Mesothelial cell of epicardium (in vitro differentiated cells): ENCODE data around the gene CHD2. TPM values are rescaled to one million over a fixed set of nuclear protein-coding genes. Genes with fewer than 3 reads are reported as not detected.
A peak's percentile ranks its signal among the peaks of the same experiment; 100 is the strongest.

Source experiments
- DNase-seq, 2 experiments: peaks; one replicate each; pipeline ENCODE4 v3.0.0; 2021; ENCODE audit warnings: low spot score in 2 of 2; ENCODE audit not compliant: unreplicated experiment in 2 of 2
- H3K27ac Mint-ChIP-seq: 2 replicates; pipeline ENCODE4 v1.8.0; 2021; ENCODE audit warnings: mixed read lengths
- H3K27me3 Mint-ChIP-seq: 2 replicates; pipeline ENCODE4 v1.8.0; 2021; ENCODE audit warnings: low read depth, mixed read lengths
- H3K36me3 Mint-ChIP-seq: 2 replicates; pipeline ENCODE4 v1.8.0; 2021; ENCODE audit warnings: mixed read lengths
- H3K4me1 Mint-ChIP-seq: 2 replicates; pipeline ENCODE4 v1.8.0; 2021; ENCODE audit warnings: mixed read lengths
- H3K4me3 Mint-ChIP-seq: 2 replicates; pipeline ENCODE4 v1.8.0; 2021; ENCODE audit warnings: mild to moderate bottlenecking, moderate library complexity, mixed read lengths
- H3K9me3 Mint-ChIP-seq: 2 replicates; pipeline ENCODE4 v1.8.0; 2021; ENCODE audit warnings: mixed read lengths
- total RNA-seq: library from RNA; stranded (reverse); gene quantifications from 3 replicates; pipeline ENCODE4 v1.2.1, GENCODE V29; 2021
- TF ChIP-seq, protein P1 (sequence below): fragments of 200-600 bp; sonication (generic); IDR thresholded peaks from one replicate; pipeline ENCODE4 v1.5.0; 2021; ENCODE audit warnings: antibody characterized with exemption; ENCODE audit not compliant: unreplicated experiment

The CHD2 gene
- 178 to 183 TPM (median 180 TPM) in 3 replicates for total RNA-seq

DNA sequence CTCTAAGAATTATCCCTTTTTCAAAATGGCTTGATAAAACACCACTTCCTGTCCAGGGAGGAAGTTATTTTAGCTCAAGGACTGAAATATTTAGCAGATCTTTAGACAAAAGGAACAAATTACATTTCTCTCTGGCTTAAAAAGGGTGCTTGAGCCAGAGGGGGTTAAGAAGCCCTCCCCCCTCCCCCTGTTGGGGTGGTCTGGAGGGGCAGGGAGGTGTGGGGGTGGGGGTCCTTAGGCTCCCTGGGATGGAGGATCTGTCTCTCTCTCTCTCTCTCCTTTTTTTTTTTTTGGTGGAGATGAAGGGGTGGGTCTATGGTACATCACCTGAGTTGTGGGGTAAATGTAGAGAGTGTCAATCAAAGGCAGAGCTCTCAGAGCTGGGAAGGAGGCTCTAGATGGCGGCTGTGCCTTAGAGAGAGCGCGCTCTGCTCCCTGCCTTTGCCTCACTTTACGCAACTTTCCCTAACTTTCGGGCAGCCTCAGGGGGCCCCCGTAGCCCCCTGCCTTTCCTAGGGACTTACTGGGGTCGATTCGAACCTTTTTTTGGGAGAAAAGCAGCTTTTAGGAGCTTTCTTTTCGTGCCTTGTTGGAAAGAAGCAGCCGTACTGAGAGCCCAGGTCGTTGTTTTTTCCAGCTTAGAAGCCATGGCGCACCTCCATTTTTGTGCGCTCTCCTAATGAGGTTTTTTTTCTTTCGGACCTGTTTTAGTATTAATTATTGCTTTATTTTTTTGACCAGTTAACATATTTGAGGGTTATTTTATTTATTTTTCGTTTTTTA lies at the start of gene CHD2:
CHD2 (plus strand) TSS at position 377 of the 783 bp plus-strand sequence. CDS start 914 bp downstream, outside the sequence.
- H3K36me3 Mint-ChIP-seq, result peaks cover 25% of the 10 kb centered on the region
- peak in 1 of 2 experiments; percentile 60 for DNase-seq
- TF ChIP-seq, protein P1, sequence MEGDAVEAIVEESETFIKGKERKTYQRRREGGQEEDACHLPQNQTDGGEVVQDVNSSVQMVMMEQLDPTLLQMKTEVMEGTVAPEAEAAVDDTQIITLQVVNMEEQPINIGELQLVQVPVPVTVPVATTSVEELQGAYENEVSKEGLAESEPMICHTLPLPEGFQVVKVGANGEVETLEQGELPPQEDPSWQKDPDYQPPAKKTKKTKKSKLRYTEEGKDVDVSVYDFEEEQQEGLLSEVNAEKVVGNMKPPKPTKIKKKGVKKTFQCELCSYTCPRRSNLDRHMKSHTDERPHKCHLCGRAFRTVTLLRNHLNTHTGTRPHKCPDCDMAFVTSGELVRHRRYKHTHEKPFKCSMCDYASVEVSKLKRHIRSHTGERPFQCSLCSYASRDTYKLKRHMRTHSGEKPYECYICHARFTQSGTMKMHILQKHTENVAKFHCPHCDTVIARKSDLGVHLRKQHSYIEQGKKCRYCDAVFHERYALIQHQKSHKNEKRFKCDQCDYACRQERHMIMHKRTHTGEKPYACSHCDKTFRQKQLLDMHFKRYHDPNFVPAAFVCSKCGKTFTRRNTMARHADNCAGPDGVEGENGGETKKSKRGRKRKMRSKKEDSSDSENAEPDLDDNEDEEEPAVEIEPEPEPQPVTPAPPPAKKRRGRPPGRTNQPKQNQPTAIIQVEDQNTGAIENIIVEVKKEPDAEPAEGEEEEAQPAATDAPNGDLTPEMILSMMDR, result no peak
- H3K4me3 Mint-ChIP-seq, result peak within 1 kb of the TSS; percentile 90
- peaks cover 8% of the 10 kb centered on the region for H3K9me3 Mint-ChIP-seq
- peaks cover 38% of the 10 kb centered on the region for H3K4me1 Mint-ChIP-seq
- H3K27me3 Mint-ChIP-seq, result no peaks in the 10 kb centered on the region
- peak within 1 kb of the TSS; percentile 100 for H3K27ac Mint-ChIP-seq

DNA sequence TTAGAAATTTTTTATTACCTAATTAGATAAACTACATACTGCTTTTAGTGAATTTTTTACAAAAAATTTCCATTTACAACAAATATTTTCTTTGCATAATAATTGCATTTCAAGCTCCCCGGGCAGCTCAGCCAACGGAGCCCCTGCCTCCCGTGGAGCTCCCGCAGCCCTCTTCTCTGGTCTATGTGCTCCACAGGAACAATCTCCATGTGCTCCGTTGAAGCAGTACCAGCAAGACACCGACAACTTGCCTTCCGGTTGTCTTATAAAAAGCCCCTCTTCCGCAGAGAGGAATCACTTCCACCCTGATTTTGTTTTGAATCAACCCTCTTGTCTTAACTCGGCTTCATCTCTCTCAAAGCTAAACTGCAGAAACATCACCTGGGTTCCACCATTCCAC lies 46.9 kb upstream of the CHD2 start:
- no peak for DNase-seq
- Mint-ChIP-seq H3K36me3 (no peaks in the 10 kb centered on the region), H3K27me3 (no peaks in the 10 kb centered on the region), H3K4me3 (no peak overlapping the region), H3K4me1 (peaks cover 13% of the 10 kb centered on the region), H3K9me3 (no peaks in the 10 kb centered on the region), H3K27ac (no peak overlapping the region)
- TF ChIP-seq, protein P1, result no peak

DNA sequence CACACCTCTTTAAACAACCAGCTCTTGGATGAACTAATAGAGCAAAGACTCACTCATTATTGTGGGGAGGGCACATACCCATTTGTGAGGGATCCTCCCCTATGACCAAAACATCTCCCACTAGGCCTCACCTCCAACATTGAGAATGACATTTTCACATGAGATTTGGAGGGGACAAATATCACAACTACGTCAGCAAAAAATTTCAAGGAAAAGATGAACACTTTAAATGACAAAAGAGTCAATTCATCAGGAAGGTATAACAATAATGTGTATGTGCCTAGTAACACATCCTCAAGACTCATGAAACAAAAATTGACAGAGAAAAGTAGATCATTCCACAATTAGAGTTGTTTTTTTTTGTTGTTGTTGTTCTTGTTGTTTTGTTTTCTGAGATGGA lies 38.4 kb upstream of the CHD2 start:
- Mint-ChIP-seq H3K27me3 (no peaks in the 10 kb centered on the region), H3K9me3 (peaks cover 22% of the 10 kb centered on the region), H3K4me3 (no peak overlapping the region), H3K27ac (no peak overlapping the region), H3K36me3 (peaks cover 10% of the 10 kb centered on the region), H3K4me1 (no peaks in the 10 kb centered on the region)
- DNase-seq, result no peak
- TF ChIP-seq, protein P1, result no peak

DNA sequence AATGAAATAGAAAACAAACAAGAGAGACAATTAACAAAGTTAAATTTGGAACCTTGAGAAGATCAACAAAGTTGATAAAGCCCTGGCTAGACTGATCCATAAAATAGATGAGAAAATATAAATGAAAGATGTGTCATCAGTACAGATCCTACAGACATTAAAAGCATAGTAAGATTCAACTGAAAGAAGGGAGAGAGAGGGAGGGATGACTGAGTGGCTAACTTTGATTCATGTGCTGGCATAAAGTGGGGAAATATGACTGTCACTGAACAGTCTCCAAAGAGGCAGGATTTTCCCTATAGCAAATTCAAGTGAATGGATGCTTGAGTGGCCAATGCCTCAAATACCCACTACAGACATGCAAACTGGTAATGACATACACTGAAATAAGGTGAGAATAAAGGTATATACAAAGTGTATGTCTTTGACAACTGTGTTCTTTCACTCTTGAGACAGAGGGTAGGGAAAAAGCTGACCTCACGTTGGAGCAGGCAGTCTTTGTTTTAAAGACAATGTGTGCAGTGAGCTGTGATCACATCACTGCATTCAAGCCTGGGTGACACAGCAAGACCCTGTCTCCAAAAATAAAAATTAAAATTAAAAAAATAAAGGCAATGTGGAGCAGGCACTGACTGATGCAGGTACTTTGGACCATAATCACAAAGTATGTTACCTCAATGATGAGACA lies 35.9 kb upstream of the CHD2 start:
- Mint-ChIP-seq H3K4me3 (no peak overlapping the region), H3K4me1 (peaks cover 4% of the 10 kb centered on the region), H3K9me3 (peaks cover 22% of the 10 kb centered on the region), H3K27me3 (no peaks in the 10 kb centered on the region), H3K36me3 (peaks cover 10% of the 10 kb centered on the region), H3K27ac (no peak overlapping the region)
- no peak for DNase-seq
- TF ChIP-seq, protein P1, result no peak

DNA sequence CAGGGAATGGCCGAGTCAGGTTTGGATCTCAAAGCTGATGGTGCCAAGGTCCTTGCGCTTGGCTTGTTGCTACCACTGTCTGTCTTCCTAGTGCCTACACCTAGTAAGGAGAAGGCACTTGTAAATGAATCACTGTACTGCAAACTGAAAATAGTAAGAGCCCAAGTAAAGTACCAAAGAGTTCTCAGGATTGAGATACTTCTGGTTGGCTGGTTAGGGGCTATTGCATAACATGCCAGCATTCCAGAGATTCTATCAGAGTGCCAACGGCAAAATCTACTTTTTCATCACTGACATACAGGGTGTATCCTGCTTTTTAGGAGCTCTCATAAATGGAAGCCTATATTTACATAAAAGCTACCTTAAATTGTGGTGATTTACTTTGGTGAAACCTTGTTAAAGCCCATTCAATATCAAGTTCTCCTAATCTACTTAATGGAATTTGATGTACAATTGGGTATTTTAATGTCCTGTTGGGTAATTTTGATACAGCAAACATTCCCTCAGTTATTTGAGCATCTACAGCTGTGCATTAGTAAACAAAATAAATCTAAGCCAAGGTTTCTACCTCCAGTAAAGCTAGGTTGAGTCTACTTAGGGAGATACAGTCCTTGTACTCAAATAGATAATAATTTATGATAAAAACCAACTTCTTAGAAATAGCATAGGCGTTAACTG lies 30.7 kb upstream of the CHD2 start:
- peak in 1 of 2 experiments; percentile 19 for DNase-seq
- Mint-ChIP-seq H3K4me3 (no peak overlapping the region), H3K4me1 (peaks cover 18% of the 10 kb centered on the region), H3K9me3 (peaks cover under 1% of the 10 kb centered on the region), H3K36me3 (no peaks in the 10 kb centered on the region), H3K27me3 (no peaks in the 10 kb centered on the region), H3K27ac (peak overlapping the region; percentile 73)
- TF ChIP-seq, protein P1, result no peak
